Stimulated activated CD8-positive, alpha-beta memory T cell treated with anti-CD3 and anti-CD28 coated beads, Interleukin-12 subunit alpha, Interleukin-12 subunit beta, amount 100 ng/mL, for 24 hours (primary cell): Measurements from ENCODE around the gene HSPG2.
"Not testable (repeated sequence)": the region's sequence is repeated elsewhere in the genome, so short reads cannot be mapped to it uniquely, and the experiment has no call there.

ENCODE experiments used
- DNase-seq: peaks from one replicate; pipeline ENCODE4 v3.0.0-alpha.2; 2020; ENCODE audit errors: extremely low read depth

The HSPG2 gene

DNA sequence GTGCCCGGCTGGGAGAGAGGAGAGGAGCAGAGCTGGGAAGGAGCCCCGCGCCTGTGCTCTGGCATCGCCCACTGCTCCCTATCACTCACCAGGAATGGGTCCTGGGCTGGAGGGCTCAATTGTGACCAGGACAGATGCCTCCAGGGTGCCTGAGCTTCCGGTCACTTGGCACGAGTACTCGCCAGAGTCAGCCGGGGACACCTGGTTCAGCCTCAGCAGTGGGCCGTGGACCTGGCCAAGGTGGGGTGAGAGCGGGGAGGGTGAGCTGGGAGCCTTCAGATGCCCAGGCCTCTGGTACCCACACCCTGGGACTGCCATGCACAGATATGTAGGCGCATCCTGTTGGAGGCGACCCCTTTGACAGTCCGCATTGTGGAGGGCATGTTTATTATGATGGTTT lies 93.9 kb downstream of the HSPG2 start:
- DNase-seq = no peak

DNA sequence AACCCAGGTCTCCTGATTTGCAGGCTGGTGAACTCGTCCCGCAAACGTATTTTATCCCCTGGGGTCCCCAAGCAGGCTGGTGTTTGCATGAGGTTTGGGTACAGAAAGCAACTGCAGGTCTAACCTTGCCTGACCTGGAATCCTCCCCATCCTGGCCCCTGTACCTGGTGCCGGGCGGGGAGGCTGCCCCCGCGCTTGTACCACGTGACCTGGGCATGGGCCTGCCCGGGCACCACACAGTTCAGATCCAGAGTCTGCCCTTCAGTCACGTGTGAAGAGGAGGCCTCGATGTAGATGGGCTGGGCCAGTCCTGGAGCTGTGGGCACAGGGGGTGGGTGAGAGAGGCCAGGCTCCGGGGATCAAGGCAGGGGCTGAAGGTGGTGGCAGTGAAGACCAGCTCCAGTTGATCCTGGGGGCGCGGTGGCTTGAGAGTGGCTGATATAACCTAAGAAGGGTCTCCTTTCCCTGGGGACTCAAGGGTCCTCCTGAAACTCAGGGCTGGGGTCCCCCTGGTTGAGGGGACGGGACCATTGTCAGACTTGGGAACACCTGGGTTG lies 94.4 kb downstream of the HSPG2 start:
- DNase-seq = no peak

DNA sequence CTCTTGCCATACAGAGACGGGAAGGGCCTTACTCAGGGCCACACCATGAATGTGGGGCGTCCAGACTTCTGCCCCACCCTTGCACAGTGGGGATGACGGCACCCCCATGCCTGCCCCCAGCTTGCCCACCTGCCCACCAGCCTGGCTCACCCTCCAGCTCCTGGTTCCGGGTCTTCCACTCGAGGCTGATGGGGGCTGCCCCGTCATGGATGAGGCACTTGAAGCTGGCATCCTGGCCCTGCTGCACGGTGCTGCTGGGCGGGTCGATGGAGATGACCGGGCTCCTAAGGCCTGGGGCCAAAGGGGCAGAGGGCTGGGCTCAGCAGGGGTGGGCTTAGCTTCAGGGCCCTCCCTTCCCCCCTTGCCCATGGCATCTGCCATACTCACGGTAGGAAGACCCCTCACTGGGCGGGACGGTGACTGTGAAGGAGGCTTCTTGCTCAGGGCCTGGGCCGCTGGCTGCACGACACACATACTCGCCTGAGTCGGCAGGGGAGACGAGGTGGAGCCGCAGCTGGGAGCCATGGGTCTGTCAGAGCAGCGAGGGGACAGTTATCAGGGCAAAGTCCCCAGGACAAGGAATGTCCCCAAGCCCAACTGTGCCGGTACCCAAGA lies 95.2 kb downstream of the HSPG2 start:
- no peak for DNase-seq

DNA sequence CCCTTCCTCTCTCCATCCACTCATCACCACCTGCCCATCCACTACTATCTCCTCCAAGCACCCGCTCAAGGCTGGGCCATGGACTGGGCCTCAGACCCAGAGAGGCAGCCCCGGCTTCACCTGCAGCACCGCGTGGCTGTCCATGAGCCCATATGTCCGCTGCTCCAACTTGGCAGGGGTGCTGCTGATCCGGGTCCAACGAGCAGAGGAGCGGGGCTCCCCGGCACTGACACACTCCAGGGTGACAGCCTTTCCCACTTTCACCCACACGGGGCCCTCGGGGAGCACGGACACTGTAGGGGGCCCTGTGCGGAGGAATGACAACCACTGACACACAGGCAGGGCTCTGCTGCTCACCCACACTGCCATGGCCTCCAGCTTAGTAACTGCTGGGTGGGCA lies 96.1 kb downstream of the HSPG2 start:
- no peak for DNase-seq

DNA sequence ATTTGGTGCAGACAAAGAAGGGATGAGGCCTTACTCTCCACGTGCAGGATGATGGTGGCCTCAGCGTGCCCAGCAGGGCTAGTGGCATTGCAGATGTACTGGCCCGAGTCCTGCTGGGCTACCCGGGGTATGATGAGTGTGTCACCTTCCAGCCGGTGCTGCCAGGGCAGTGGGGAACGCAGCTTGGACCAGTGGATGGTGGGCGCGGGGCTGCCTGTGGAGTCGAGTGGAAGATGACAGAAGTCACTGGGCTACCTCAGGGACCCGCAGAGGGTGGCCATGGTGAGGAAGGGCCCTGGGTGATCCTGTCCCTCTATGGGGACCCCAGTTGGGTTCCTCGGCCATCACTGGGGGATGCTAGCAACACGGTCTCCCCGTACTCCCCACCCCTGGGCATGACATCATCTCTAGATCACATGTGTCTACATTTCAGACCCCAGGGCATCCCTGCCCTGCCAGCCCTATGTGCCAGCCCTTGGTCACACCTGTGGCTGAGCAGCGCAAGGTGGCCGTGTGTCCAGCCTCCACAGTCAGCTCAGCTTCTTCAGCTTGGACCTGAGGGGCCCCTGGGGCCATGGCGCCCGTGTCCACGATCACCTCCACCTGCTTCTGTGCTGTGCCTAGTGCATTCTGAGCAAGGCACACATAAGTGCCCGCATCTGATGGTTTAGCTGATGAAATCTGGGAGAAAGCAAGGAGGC lies 97.6 kb downstream of the HSPG2 start:
- DNase-seq = no peak

DNA sequence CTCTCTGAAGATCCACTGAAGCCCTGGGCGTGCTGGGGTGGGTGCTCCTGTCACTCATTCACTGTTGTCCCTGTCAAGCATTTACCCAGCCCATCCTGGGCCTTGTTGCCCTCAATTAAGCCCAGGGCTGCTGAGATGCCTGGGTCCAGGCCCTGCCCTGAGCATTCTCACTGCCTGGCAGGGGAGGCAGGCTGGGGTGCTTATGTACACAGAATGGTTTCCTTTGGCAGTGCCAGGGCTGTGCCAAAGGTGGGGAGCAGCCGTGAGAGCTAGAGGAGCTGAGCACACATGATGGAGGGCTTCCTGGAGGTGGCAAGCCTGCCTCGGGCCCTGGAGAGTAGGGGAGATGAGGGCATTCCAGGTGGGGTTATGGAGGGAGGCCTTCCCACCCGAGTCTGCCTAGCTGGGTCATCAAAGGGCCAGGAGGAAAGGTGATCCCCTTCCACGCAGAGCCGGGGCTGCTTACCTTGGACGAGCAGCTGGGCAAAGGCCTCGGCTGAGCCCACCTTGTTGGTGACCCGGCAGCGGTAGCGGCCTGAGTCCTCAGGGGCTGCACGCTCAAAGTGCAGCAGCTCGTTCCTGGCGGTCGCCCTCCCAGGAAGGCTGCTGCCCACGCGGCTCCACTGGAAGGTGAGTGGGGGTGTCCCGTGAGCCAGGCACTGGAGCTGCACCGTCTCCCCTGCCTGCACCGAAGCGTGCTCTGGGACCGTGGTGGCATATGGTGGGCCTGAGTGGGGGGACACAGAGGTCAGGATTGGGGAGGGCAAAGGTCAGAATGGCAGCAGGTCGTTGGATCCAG lies 98.6 kb downstream of the HSPG2 start:
- DNase-seq = no peak

DNA sequence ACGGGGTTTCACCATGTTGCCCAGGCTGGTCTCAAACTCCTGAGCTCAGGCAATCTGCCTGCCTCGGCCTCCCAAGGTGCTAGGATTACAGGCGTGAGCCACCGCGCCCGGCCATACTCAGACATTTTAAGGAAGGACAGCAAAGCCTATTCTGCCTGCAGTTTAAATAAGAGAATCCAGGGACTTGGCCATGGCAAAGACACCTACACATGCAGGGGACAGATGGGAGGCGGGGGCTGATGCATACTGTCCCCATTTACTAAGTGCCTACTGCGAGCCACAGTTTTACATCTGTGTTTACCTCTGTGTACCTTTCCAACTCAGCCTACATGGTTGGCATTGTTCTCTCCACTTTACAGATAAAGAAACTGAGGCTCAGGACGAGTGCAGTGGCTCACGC lies 99.6 kb downstream of the HSPG2 start:
- no peak for DNase-seq

DNA sequence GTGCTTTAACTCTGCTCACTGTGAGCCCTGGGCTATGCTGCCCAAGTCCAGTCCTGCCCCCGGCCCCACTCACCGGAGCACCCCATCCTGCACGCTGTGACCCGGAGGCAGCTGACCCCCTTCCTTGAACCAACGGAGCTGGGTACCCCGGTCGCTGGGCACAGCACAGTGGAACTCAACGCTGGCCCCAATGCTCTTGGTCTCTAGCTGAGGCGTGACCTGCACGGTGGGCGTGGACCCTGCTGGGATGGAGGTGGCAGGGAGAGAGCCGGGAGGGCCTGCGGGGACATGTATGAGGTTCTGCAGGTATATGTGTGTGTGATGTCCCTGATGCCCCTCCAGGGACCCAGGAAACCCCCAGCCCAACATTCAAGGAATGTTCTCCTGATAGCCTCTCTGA lies 100.4 kb downstream of the HSPG2 start:
- DNase-seq = no peak

DNA sequence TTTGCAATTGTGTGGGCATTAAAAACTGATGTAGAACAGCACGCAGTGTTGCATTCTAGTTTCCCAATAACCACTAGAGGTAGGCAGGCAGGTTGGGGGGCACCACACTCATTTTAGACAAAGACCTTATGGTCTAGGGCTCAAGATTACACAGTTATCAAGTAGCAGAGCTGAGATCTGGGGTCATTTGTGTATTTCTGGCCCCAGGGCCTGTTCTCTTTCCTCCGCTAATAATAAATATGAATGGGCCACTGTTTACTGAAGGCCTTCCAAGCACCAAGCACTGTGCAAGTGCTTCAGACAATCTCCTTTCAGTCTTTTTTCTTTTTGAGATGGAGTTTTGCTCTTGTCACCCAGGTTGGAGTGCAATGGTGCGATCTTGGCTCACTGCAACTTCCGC lies 101.1 kb downstream of the HSPG2 start:
- no peak for DNase-seq

DNA sequence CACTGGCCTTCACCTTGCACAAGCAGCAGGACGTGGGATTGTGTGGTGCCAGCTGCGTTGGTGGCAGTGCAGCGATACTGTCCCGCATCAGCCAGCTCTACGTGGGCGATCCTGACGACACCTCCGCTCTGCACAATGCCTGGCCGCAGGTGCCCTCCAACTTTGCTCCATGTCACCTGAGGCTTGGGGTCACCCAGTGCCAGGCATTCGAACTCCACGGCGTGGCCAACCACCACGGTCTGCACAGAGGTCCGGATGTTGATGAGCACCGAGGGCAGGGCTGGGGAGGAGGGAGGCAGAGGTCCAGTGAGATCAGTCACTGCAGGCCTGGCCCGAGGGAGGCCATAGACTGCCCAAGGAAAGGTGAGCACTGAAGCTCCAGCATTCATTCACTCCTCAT lies 102.4 kb downstream of the HSPG2 start:
- no peak for DNase-seq

DNA sequence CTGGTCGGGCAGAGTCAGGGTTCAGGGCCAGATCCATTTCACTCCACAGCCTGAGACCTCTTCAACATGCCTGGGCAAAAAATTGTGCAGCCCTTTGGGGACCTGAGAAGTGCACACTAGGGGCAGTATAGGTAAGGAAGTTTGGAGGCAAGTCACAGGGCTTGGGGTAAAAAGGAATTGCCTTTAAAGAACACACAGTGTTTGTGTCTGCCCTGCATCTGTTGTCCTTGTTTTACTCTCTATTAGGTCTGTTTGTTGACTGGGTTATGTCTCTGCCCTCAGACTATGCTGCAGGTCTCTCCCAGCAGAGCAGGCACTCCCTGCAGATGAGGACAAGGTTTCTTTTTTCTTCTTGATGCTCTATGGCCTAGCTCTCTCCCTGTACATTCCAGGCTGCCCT lies 103.0 kb downstream of the HSPG2 start:
- DNase-seq = no peak

DNA sequence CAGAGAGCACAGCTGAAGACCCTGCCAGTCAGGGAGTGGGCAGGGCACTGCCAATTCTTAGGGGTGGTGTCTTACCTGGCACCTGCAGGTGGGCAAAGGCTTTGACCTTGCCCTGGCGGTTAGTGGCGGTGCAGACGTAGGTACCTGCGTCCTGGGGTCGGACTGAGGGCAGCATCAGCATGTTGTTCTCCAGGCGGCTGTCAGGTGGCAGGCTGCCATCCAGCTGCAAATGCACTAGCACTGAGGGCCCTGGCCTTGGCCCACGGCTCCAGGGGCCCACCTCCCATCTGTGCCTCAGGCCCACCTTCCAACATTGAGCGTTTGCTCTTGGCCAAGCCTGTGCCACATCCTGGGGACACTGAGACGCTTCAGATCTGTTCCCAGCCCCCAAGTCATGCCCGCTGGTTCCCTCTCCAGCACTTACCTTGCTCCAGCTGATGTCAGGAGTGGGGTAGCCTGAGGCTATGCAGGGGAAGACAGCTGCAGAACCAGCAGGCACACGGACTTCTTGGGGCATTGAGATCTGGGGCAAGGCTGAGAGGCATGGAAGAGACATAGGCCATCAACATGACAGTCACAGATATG lies 103.6 kb downstream of the HSPG2 start:
- no peak for DNase-seq

DNA sequence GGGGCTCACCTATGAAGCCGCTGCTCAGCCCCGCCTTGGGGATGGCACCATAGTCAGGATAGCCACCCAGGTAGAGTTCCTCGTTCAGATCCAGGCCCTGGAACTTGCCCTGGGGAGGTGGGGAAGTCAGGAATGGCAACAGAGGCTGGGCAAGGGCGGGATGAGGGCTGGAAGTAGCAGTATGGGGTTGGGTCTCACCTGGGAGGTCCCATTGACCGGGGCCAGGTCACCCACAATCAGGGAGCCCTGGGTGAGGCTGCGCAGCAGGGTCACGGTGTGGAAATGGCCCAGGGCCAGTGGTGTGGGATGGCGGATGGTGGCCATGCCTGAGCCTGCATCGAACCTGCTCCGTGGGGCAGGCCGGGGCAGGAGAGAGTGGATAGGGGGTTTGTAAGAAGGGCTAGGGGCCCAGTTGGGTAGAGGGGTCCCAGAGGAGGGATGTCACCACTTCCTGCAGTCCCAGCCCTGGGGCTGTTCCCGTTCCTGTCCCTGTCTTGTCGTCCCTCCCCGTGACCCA lies 105.6 kb downstream of the HSPG2 start:
- DNase-seq = no peak

DNA sequence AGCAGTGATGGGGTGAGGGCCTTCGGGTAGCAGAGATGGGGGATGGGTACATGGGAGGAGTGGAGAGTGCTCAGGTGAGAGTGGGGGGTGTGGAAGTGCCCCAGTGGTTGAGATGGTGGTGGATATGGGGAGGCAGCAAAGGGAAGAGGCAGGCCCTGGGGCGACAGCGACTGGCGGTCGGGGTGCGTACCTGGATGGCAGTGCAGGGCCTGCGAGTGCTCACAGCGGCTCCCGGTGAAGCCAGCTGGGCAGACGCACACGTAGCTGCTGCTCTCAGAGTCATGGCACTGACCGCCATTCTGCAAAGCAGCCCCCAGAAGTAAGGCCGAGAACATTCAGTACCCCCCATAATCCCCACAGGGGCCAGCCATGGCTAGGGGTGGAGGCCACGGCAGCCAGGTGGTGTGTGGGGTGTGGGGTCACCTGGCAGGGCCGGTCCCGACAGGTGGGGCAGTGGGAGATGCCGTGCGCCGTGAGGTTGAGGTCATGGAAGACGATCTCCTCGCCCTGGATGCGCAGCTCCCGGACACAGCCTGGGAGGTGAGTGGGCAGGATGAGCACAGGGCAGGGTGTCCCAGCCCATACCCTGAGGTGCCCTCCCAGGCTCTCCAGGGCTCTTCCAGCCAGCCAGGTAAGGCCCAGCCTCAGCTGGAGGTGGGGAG lies 106.2 kb downstream of the HSPG2 start:
- DNase-seq = no peak

DNA sequence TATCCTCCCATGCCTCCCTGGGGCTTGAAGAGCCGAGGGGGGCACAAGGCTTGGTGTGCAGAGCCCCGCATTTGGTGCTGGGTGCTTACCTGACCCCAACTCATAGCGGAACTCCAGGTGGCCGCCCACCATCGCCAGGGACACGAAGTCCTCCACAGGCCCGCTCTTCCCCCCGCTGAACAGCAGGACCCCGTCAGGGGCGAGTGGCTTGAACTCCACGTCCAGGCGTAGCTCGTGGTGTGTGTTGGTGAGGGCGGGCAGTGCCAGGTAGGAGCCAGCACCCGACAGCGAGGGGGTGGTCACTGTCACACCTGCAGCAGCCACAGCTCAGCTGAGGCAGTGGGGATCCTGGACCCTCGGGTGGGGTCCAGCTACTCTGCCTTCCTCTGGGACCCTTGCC lies 107.8 kb downstream of the HSPG2 start:
- no peak for DNase-seq

DNA sequence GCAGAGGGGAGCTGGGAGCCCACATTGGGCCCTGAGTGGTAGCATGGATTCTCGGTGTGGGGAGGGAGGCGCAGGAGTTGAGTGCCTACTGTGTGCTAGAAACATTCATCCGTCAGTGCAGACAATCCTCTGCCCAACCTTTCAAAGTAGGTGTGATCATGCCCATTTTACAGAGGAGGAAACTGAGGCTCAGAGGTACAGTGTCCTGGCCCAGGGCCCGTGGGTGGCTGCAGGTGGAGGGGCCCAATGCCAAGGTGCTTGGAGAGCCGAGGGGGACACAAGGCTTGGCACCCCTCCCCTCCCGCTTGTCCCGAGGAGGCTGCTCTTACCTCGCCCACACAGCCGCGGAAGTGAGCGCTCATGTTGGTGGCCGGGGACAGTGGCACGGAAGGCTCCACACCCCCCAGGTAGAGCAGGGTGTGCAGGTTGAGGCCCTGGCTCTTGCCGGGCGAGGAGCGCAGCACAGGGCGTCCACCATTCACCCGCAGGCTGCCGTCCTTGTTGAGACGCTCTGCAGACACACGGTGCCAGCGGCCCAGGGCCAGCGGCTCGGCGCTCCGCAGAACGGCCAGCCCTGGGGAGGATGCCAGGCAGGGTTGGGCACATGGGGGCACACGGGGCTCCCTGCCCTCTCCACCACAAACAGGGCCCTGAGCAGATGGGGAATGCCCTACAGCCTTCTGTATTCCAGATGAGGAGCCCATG lies 108.5 kb downstream of the HSPG2 start:
- DNase-seq = no peak

DNA sequence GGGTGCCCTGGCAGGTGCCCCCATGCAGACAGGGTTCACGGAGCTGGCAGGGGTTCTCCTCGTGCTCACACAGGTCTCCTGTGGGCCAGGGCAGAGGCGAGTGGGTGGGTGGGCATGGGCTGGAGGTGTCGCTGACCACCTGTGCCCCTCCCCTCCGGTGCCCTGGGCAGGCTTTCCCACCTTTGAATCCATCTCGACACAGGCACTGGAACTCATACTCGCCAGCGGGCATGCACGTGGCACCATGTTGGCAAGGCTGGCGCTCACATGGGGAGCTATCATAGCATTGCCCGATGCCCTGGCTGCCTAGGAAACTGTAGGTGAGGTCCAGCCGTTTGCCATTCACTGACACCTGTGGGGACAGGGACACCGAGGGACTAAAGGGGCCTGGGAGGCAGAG lies 109.0 kb downstream of the HSPG2 start:
- no peak for DNase-seq

DNA sequence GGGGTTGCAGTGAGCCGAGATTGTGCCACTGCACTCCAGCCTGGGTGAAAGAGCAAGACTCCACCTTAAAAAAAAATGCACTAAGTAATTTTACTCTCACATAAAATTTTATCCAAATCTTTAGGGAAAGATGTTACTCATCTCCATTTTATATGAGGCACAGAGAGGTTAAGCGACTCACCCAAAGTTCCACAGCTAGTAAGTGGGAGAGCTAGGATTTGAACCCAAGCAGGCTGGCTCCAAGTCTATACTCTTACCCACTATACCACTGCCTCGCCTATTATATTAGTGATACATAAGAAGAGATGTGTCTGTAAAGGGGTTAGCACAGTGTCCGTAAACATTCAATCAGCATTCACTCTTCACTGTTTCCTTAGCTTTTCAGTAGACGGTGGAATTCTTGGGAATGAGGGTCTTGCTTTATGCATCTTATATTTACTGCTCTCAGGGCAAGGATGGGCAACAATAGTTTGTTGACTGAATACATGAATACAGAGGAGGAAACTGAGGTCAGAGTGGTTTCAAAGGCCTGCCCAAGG lies 109.9 kb downstream of the HSPG2 start:
- no peak for DNase-seq

DNA sequence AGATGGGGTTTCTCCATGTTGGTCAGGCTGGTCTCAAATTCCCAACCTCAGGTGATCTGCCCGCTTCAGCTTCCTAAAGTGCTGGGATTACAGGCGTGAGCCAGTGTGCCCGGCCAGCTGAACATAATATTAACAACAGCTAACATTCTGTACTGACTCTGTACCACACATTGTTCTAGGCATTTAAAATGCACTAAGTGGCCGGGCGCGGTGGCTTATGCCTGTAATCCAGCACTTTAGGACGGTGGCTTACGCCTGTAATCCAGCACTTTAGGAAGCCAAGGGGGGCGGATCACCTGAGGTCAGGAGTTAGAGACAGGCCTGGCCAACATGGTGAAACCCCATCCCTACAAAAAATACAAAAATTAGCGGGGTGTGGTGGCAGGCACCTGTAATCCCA lies 110.4 kb downstream of the HSPG2 start:
- DNase-seq = not testable (repeated sequence)

DNA sequence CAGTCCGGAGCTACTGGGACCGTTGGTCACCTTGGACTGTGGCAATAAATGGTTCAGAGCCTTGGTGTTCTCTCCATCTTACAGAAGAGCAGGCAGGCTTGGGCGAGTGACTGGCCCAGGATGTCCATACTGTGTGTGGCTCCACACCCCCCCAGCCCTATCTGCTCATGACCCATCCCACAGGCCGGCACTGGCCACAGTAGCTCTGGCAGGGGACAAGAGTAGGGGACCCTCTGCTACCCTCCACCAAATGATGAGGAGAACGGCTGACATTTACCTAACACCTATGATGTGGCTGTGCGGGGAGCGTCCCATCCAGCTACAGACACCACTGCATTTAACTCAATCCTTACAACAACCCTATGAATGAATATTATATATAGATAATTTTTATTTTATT lies 111.7 kb downstream of the HSPG2 start:
- no peak for DNase-seq

DNA sequence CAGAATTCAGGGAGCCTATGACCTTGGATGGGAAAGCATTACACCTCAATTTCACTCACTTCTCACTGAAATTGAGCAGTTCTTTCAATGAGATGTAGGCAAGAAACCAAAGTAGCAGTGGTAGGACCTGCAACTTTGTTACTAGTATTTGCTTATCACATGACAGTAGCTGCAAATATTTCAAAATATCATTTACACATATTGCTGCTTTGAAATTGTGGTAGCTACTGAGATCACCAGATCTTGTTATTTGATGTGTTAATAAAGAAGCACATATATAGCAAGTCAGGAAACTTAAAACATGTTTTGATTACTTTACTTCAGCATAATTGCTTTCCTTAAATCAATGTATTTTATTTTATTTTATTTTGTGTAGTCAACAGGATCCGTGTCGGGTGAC lies 112.2 kb downstream of the HSPG2 start:
- no peak for DNase-seq
